SK-N-SH (cell line): ENCODE data around the gene SLIT1. TPM values are rescaled to one million over a fixed set of nuclear protein-coding genes. Genes with fewer than 3 reads are reported as not detected.

ENCODE experiments used
- CTCF ChIA-PET: fragments of 300-600, 350-600 bp; formaldehyde crosslinking; extraction: SDS; loops from one replicate; lab custom pipeline; 2021; lab: Yijun Ruan, JAX
- POLR2A ChIA-PET: fragments of 350-600 bp; sonication (Branson Sonifier 250); formaldehyde crosslinking; extraction: SDS; loops from one replicate; lab custom pipeline; 2020; ENCODE audit warnings: antibody characterized with exemption, inconsistent platforms; lab: Yijun Ruan, JAX
- DNase-seq: peaks from one replicate; pipeline ENCODE4 v3.0.0; 2012
- H2AFZ ChIP-seq: fragments of 200-600 bp; sonication (generic); 2 replicates; pipeline ENCODE4 v1.8.1; 2016; ENCODE audit warnings: antibody characterized with exemption, mild to moderate bottlenecking, low read depth
- H3F3A ChIP-seq: fragments of 200-600 bp; sonication (generic); replicated peaks from 2 replicates; pipeline ENCODE3; 2016; ENCODE audit warnings: antibody characterized with exemption, mild to moderate bottlenecking; ENCODE audit not compliant: insufficient read depth
- H3K27ac ChIP-seq, 2 experiments: fragments of 200-500 bp in 1 of 2; fragments of 200-600 bp in 1 of 2; sonication (Bioruptor generic) in 1 of 2; sonication (generic), shearing (Covaris generic) in 1 of 2; 2 replicates each; pipeline versions ENCODE4 v1.5.1 to v1.6.1; 2014 to 2016; ENCODE audit warnings: low read depth in 2 of 2, inconsistent platforms in 1 of 2, low read length in 1 of 2, mild to moderate bottlenecking in 1 of 2, mixed read lengths in 1 of 2
- H3K27me3 ChIP-seq: fragments of 200-600 bp; sonication (generic), shearing (Covaris generic); 2 replicates; pipeline ENCODE4 v1.6.1; 2016; ENCODE audit warnings: mixed run types; ENCODE audit not compliant: insufficient read depth
- H3K36me3 ChIP-seq, 2 experiments: fragments of 200-500 bp in 1 of 2; fragments of 200-600 bp in 1 of 2; sonication (Bioruptor generic) in 1 of 2; sonication (generic) in 1 of 2; replicated peaks in 1 of 2; 2 replicates each; pipeline versions ENCODE3 to v1.5.1; 2014 to 2016; ENCODE audit warnings: low read length in 1 of 2, mild to moderate bottlenecking in 1 of 2; ENCODE audit not compliant: insufficient read depth in 2 of 2, control insufficient read depth in 1 of 2
- H3K4me1 ChIP-seq, 2 experiments: fragments of 200-500 bp in 1 of 2; fragments of 200-600 bp in 1 of 2; sonication (Bioruptor generic) in 1 of 2; sonication (generic), shearing (Covaris generic) in 1 of 2; 2 replicates each; pipeline versions ENCODE4 v1.5.1 to v1.6.1; 2014 to 2016; ENCODE audit warnings: low read depth in 1 of 2, low read length in 1 of 2, mixed run types in 1 of 2; ENCODE audit not compliant: insufficient read depth in 2 of 2, control insufficient read depth in 1 of 2
- H3K4me2 ChIP-seq: fragments of 200-600 bp; sonication (generic), shearing (Covaris generic); 2 replicates; pipeline ENCODE4 v1.6.1; 2017; ENCODE audit warnings: mixed run types
- H3K4me3 ChIP-seq, 2 experiments: fragments of 200-500 bp in 1 of 2; fragments of 200-600 bp in 1 of 2; sonication (Bioruptor generic) in 1 of 2; sonication (generic), shearing (Covaris generic) in 1 of 2; 2 replicates each; pipeline versions ENCODE4 v1.5.1 to v1.8.1; 2014 to 2016; ENCODE audit warnings: low read depth in 2 of 2, inconsistent platforms in 1 of 2, low read length in 1 of 2, mild to moderate bottlenecking in 1 of 2, mixed read lengths in 1 of 2, moderate library complexity in 1 of 2
- H3K79me2 ChIP-seq: fragments of 200-600 bp; sonication (generic); 2 replicates; pipeline ENCODE4 v1.8.1; 2017; ENCODE audit warnings: mild to moderate bottlenecking; ENCODE audit not compliant: insufficient read depth
- H3K9ac ChIP-seq: fragments of 200-600 bp; sonication (generic); 2 replicates; pipeline ENCODE4 v1.6.1; 2017; ENCODE audit warnings: mixed run types
- H3K9me2 ChIP-seq: fragments of 200-600 bp; sonication (generic); 2 replicates; pipeline ENCODE4 v1.6.1; 2017; ENCODE audit warnings: mixed run types
- H3K9me3 ChIP-seq: fragments of 200-600 bp; sonication (generic); 2 replicates; pipeline ENCODE4 v1.6.1; 2017; ENCODE audit warnings: mixed run types, mild to moderate bottlenecking, moderate library complexity
- H4K20me1 ChIP-seq: fragments of 200-600 bp; sonication (generic); 2 replicates; pipeline ENCODE4 v1.6.1; 2017; ENCODE audit warnings: mild to moderate bottlenecking, mixed run types; ENCODE audit not compliant: insufficient read depth
- ELF1 ChIP-seq: IDR thresholded peaks from 2 replicates; pipeline ENCODE4 v1.4.0; 2012
- FOSL2 ChIP-seq: IDR thresholded peaks from 2 replicates; pipeline ENCODE4 v1.4.0; 2012; ENCODE audit warnings: low read depth, mild to moderate bottlenecking, moderate library complexity, borderline replicate concordance
- GATA2 ChIP-seq: sonication (generic); formaldehyde crosslinking; IDR thresholded peaks from 2 replicates; pipeline ENCODE4 v1.5.0; 2020; ENCODE audit warnings: mild to moderate bottlenecking, missing genetic modification reagents
- MEF2A ChIP-seq: IDR thresholded peaks from 2 replicates; pipeline ENCODE4 v1.4.0; 2012; ENCODE audit warnings: low read depth, borderline replicate concordance
- NRF1 ChIP-seq: IDR thresholded peaks from 2 replicates; pipeline ENCODE4 v1.6.1; 2012; ENCODE audit warnings: low read depth, mild to moderate bottlenecking, low read length
- RAD21 ChIP-seq: IDR thresholded peaks from 2 replicates; pipeline ENCODE4 v1.6.1; 2012; ENCODE audit warnings: mild to moderate bottlenecking, low read length
- RCOR1 ChIP-seq: fragments of 150-350 bp; IDR thresholded peaks from 2 replicates; pipeline ENCODE4 v1.6.1; 2017; ENCODE audit warnings: antibody characterized with exemption, low read length
- RFX5 ChIP-seq: IDR thresholded peaks from 2 replicates; pipeline ENCODE4 v1.6.1; 2012; ENCODE audit warnings: mild to moderate bottlenecking, improper control_type of control experiment, low read length
- RXRA ChIP-seq: IDR thresholded peaks from 2 replicates; pipeline ENCODE4 v1.4.0; 2012; ENCODE audit warnings: low read depth, mild to moderate bottlenecking, borderline replicate concordance
- YY1 ChIP-seq: IDR thresholded peaks from 2 replicates; pipeline ENCODE4 v1.4.0; 2012; ENCODE audit warnings: low read depth, mild to moderate bottlenecking
- WGBS: methylation state at CpG from one replicate; pipeline ENCODE4 v1.1.6; 2017; ENCODE audit warnings: low lambda C conversion rate; 5-methylcytosine and 5-hydroxymethylcytosine counted together
- polyA plus RNA-seq, 3 experiments: library from polyadenylated mRNA; depleted of rRNA; stranded (reverse); fragments of >200 nt; gene quantifications; 2 replicates each; pipeline ENCODE4 v1.2.3, GENCODE V29; 2012
- TF ChIP-seq, protein P1 (sequence below): IDR thresholded peaks from 2 replicates; pipeline ENCODE4 v1.6.1; 2012; ENCODE audit warnings: mild to moderate bottlenecking, low read depth, low read length, moderate library complexity
- TF ChIP-seq, protein P2 (sequence below): fragments of 150-350 bp; IDR thresholded peaks from 2 replicates; pipeline ENCODE4 v1.6.1; 2016; ENCODE audit warnings: mild to moderate bottlenecking, low read depth, low read length
- TF ChIP-seq, protein P3 (sequence below): fragments of 150-350 bp; IDR thresholded peaks from 2 replicates; pipeline ENCODE4 v1.6.1; 2017; ENCODE audit warnings: antibody characterized with exemption, low read length, low read depth, borderline replicate concordance
- TF ChIP-seq, protein P4 (sequence below): fragments of 200-600 bp; sonication (generic); IDR thresholded peaks from 2 replicates; pipeline ENCODE4 v1.6.1; 2017; ENCODE audit warnings: antibody characterized with exemption, mild to moderate bottlenecking, moderate library complexity
- TF ChIP-seq, protein P5 (sequence below): IDR thresholded peaks from 2 replicates; pipeline ENCODE4 v1.4.0; 2012; ENCODE audit warnings: low read depth, borderline replicate concordance

Gene SLIT1
- polyA plus RNA-seq, 1 of the 3 experiments (the other 2 are of a cell fraction) = 0.05 TPM

DNA sequence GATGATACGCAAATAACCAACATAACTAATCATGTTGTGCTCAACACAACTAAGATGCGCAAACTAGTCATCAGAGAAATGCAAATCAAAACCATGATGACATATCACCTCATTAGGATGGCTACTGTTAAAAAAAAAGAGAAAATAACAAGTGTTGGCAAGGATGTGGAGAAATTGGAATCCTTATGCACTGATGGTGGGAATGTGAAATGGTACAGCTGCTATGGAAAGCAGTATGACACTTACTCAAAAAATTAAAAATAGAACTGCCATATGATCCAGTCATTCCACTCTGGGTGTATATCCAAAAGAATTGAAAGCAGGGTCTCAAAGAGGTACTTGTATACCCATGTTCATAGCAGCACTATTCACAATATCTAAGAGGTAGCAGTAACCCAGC is 42.9 kb downstream of the SLIT1 start:
- Histone ChIP-seq H3K27me3 (peaks cover 17% of the 10 kb centered on the region), H3K27ac (no peak overlapping the region), H3K9ac (no peak overlapping the region), H3F3A (no peaks in the 10 kb centered on the region), H3K4me3 (no peak overlapping the region), H3K79me2 (no peaks in the 10 kb centered on the region), H3K36me3 (no peaks in the 10 kb centered on the region), H3K9me3 (no peaks in the 10 kb centered on the region), H2AFZ (no peak overlapping the region), H3K4me2 (no peak overlapping the region), H4K20me1 (no peaks in the 10 kb centered on the region), H3K4me1 (peaks cover 0 to 26% of the 10 kb centered on the region in 2 experiments; a peak in 2 of 4 replicates), H3K9me2 (no peaks in the 10 kb centered on the region)
- CTCF ChIA-PET = interaction anchor here (1.3 to 2.0 kb wide), 3 partner anchors 54 to 105 kb away, joined by 3 to 10 read pairs (median 4); no protein-coding TSS in a partner anchor
- DNase-seq = no peak
- WGBS = 68% methylated on average over 2 of the region's 2 CpGs
- TF ChIP-seq, protein P1, sequence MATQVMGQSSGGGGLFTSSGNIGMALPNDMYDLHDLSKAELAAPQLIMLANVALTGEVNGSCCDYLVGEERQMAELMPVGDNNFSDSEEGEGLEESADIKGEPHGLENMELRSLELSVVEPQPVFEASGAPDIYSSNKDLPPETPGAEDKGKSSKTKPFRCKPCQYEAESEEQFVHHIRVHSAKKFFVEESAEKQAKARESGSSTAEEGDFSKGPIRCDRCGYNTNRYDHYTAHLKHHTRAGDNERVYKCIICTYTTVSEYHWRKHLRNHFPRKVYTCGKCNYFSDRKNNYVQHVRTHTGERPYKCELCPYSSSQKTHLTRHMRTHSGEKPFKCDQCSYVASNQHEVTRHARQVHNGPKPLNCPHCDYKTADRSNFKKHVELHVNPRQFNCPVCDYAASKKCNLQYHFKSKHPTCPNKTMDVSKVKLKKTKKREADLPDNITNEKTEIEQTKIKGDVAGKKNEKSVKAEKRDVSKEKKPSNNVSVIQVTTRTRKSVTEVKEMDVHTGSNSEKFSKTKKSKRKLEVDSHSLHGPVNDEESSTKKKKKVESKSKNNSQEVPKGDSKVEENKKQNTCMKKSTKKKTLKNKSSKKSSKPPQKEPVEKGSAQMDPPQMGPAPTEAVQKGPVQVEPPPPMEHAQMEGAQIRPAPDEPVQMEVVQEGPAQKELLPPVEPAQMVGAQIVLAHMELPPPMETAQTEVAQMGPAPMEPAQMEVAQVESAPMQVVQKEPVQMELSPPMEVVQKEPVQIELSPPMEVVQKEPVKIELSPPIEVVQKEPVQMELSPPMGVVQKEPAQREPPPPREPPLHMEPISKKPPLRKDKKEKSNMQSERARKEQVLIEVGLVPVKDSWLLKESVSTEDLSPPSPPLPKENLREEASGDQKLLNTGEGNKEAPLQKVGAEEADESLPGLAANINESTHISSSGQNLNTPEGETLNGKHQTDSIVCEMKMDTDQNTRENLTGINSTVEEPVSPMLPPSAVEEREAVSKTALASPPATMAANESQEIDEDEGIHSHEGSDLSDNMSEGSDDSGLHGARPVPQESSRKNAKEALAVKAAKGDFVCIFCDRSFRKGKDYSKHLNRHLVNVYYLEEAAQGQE = no peak
- TF ChIP-seq GATA2 (CRISPR knock-in tag) (no peak), RCOR1 (no peak), RXRA (no peak)
- TF ChIP-seq, all 33 proteins: peak for 0
- POLR2A ChIA-PET = no interaction called here

DNA sequence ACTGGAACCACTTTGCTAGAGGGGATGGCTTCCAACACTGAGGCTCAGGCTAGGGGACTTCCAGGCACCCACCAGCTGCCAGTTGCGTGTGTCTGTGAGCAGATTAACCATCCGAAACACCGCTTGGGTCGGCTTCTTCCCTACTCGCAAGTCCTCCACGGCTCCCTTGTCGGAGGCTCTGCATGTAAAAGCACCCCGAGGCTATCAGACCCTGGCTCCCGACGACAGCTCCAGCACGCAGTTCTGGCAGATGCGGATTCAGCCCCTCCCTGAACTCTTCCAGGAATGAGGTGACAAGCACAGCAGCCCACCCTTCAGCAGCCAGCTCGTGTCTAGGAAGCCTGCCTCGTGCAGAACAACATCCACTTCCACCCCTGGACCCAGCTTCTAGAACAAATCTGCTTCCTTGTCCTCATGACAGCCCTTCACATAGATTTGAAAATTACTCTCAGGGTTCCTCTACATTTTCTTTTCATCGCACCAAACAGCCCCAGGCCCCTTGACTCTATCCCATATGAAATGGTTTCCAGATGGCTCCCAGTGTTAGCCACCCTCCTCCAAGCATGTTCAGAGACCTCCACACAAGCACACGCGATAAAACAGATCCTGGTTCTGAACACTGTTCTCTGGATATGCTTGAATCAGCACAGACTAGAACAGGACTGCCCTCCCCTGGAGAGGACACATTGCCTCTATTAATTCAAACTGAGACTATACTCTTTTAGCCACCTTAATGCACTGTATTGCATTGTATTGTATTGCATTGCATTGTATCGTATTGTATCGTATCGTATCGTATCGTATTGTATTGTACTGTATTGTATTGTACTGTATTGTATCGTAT is 44.6 kb downstream of the SLIT1 start:
- Histone ChIP-seq H3K4me3 (no peak overlapping the region), H3K27me3 (peaks cover 17% of the 10 kb centered on the region), H3K79me2 (no peaks in the 10 kb centered on the region), H3K9me2 (no peaks in the 10 kb centered on the region), H4K20me1 (no peaks in the 10 kb centered on the region), H3F3A (no peaks in the 10 kb centered on the region), H3K4me1 (peaks cover 0 to 29% of the 10 kb centered on the region in 2 experiments; a peak in 2 of 4 replicates), H3K9ac (no peak overlapping the region), H3K27ac (peak overlapping the region in 1 of 2 experiments; percentile 95; a peak in 2 of 4 replicates), H2AFZ (no peak overlapping the region), H3K9me3 (no peaks in the 10 kb centered on the region), H3K4me2 (no peak overlapping the region), H3K36me3 (no peaks in the 10 kb centered on the region)
- CTCF ChIA-PET = interaction anchor here (0.7 to 5.9 kb wide), 12 partner anchors 12 to 104 kb away, joined by 3 to 42 read pairs (median 4); no protein-coding TSS in a partner anchor
- POLR2A ChIA-PET = interaction anchor here (0.9 to 1.6 kb wide), 3 partner anchors 9 to 44 kb away, joined by 3 to 4 read pairs (median 3); partner anchors contain the start of gene SLIT1
- DNase-seq = peak; percentile 84
- 39% methylated on average over 21 of the region's 23 CpGs for WGBS
- TF ChIP-seq GATA2 (CRISPR knock-in tag) = no peak
- TF ChIP-seq, protein P2, sequence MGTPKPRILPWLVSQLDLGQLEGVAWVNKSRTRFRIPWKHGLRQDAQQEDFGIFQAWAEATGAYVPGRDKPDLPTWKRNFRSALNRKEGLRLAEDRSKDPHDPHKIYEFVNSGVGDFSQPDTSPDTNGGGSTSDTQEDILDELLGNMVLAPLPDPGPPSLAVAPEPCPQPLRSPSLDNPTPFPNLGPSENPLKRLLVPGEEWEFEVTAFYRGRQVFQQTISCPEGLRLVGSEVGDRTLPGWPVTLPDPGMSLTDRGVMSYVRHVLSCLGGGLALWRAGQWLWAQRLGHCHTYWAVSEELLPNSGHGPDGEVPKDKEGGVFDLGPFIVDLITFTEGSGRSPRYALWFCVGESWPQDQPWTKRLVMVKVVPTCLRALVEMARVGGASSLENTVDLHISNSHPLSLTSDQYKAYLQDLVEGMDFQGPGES = no peak
- TF ChIP-seq, protein P3, sequence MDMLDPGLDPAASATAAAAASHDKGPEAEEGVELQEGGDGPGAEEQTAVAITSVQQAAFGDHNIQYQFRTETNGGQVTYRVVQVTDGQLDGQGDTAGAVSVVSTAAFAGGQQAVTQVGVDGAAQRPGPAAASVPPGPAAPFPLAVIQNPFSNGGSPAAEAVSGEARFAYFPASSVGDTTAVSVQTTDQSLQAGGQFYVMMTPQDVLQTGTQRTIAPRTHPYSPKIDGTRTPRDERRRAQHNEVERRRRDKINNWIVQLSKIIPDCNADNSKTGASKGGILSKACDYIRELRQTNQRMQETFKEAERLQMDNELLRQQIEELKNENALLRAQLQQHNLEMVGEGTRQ = no peak
- TF ChIP-seq RAD21 = peak; percentile 56
- TF ChIP-seq, protein P4, sequence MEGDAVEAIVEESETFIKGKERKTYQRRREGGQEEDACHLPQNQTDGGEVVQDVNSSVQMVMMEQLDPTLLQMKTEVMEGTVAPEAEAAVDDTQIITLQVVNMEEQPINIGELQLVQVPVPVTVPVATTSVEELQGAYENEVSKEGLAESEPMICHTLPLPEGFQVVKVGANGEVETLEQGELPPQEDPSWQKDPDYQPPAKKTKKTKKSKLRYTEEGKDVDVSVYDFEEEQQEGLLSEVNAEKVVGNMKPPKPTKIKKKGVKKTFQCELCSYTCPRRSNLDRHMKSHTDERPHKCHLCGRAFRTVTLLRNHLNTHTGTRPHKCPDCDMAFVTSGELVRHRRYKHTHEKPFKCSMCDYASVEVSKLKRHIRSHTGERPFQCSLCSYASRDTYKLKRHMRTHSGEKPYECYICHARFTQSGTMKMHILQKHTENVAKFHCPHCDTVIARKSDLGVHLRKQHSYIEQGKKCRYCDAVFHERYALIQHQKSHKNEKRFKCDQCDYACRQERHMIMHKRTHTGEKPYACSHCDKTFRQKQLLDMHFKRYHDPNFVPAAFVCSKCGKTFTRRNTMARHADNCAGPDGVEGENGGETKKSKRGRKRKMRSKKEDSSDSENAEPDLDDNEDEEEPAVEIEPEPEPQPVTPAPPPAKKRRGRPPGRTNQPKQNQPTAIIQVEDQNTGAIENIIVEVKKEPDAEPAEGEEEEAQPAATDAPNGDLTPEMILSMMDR = no peak
- no peak for TF ChIP-seq ELF1
- no peak for TF ChIP-seq NRF1
- no peak for TF ChIP-seq RFX5
- TF ChIP-seq MEF2A = no peak
- TF ChIP-seq YY1 = no peak
- TF ChIP-seq, protein P5, sequence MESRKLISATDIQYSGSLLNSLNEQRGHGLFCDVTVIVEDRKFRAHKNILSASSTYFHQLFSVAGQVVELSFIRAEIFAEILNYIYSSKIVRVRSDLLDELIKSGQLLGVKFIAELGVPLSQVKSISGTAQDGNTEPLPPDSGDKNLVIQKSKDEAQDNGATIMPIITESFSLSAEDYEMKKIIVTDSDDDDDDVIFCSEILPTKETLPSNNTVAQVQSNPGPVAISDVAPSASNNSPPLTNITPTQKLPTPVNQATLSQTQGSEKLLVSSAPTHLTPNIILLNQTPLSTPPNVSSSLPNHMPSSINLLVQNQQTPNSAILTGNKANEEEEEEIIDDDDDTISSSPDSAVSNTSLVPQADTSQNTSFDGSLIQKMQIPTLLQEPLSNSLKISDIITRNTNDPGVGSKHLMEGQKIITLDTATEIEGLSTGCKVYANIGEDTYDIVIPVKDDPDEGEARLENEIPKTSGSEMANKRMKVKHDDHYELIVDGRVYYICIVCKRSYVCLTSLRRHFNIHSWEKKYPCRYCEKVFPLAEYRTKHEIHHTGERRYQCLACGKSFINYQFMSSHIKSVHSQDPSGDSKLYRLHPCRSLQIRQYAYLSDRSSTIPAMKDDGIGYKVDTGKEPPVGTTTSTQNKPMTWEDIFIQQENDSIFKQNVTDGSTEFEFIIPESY = no peak
- TF ChIP-seq FOSL2 = no peak
- peak; percentile 42; the same call in 1 of the 2 replicates for TF ChIP-seq RCOR1
